ENCODE data around the gene TRAP1.

- TF ChIP-seq CTCF (IDR thresholded peaks at IDR 0.05; ENCODE audit: low read length) (no peak), EZH2 (IDR thresholded peaks at IDR 0.05; ENCODE audit: borderline replicate concordance, low read length) (no peak)
Measured at GRCh38 chr16:3755249-3755648, 37.9 kb upstream of the TRAP1 start.

Measured in OCI-LY1 (cell line).